T-helper 1 cell (primary cell): Measurements from ENCODE around the gene ZBTB44.
"Not testable (repeated sequence)": the region's sequence is repeated elsewhere in the genome, so short reads cannot be mapped to it uniquely, and the experiment has no call there.

Source experiments
- DNase-seq, 5 donors: peaks; one replicate each; pipeline ENCODE4 v3.0.0-alpha.2; 2012 to 2020
- total RNA-seq, 4 donors: gene quantifications; one replicate each; lab custom pipeline; 2026; lab: John Stamatoyannopoulos, UW

ZBTB44 gene, protein sequence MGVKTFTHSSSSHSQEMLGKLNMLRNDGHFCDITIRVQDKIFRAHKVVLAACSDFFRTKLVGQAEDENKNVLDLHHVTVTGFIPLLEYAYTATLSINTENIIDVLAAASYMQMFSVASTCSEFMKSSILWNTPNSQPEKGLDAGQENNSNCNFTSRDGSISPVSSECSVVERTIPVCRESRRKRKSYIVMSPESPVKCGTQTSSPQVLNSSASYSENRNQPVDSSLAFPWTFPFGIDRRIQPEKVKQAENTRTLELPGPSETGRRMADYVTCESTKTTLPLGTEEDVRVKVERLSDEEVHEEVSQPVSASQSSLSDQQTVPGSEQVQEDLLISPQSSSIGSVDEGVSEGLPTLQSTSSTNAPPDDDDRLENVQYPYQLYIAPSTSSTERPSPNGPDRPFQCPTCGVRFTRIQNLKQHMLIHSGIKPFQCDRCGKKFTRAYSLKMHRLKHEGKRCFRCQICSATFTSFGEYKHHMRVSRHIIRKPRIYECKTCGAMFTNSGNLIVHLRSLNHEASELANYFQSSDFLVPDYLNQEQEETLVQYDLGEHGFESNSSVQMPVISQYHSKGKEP
- total RNA-seq: 86.3 to 95.9 (median 88.5) reads per million in 4 donors

GRCh38 chr11:130314750-130315285 is at the start of gene ZBTB44:
Gene ZBTB44 (minus strand): TSS chr11:130314917. CDS start chr11:130261873, 53,044 bp downstream.
- DNase-seq: peak; percentile 82 to 90 (median 88)

- DNase-seq: no peak
Observed at GRCh38 chr11:130359419-130359818, 44.7 kb upstream of the ZBTB44 start.

- DNase-seq: no peak
Observed at GRCh38 chr11:130358398-130358797, 43.7 kb upstream of the ZBTB44 start.

- DNase-seq: no peak
Observed at GRCh38 chr11:130347261-130347660, 32.5 kb upstream of the ZBTB44 start.

GRCh38 chr11:130344841-130345240 is 30.1 kb upstream of the ZBTB44 start:
- DNase-seq: no peak

- peak in 1 of 5 donors; percentile 85 for DNase-seq
Observed at GRCh38 chr11:130340671-130341319, 26.1 kb upstream of the ZBTB44 start.

- no peak for DNase-seq
Observed at GRCh38 chr11:130338667-130339066, 23.9 kb upstream of the ZBTB44 start.

- no peak for DNase-seq
Observed at GRCh38 chr11:130337281-130338089, 22.8 kb upstream of the ZBTB44 start.

DNA sequence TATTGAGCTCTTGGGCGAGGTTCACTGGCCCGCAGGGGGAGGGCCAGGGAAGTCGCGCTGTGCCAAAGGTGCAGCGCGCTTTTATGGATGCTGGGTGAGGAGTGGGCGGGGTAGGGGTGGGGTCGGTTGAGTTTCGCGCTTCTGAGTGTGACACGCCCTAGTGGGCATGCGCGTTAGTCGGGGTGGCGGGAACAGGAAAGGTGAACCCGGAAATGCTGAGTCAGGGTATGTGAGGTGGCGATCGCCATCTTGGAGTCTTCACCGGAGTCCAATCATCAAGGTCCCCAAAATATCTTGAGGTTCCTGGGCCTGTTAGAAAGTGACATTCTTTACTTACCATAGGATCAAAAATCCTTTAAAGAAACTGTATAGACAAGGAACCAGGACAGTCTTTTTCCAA is 16.7 kb upstream of the ZBTB44 start:
- DNase-seq: not testable (repeated sequence)

GRCh38 chr11:130330101-130330684 is 15.5 kb upstream of the ZBTB44 start:
- no peak for DNase-seq

DNA sequence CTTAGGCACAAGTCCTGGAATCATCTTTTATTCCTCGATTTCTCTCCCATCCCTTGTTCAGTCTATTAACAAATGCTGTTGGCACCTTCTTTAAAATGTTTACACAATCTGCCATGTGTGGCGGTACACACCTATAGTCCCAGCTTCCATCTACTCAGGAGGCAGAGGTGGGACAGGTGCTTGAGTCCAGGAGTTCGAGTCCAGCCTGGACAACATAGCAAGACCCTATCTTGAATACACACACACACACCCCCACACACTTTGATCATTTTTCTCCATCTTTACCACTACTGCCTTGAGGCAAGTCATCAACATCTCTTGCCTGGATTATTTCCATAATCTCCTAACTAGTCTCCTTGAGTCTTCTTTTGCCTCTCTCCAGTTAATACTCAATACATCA is 13.7 kb upstream of the ZBTB44 start:
- DNase-seq: no peak

DNA sequence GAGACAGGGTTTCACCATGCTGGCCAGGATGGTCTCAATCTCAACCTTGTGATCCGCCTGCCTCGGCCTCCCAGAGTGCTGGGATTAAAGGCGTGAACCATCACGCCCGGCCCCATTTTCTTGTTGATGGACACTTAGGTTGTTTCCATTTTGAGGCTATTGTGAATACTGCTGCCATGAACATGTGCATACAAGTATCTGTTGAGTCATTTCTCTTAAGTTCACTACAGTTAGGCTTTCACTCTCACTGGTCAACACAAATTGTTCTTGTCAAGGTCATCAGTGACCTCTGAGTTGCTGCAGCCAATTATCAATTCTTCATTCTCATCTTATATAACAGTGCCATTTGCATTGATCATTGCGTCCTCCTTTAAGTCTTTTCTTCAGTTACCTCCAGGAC is 13.0 kb upstream of the ZBTB44 start:
- DNase-seq: no peak

- no peak for DNase-seq
Observed at GRCh38 chr11:130325691-130326090, 11.0 kb upstream of the ZBTB44 start.

DNA sequence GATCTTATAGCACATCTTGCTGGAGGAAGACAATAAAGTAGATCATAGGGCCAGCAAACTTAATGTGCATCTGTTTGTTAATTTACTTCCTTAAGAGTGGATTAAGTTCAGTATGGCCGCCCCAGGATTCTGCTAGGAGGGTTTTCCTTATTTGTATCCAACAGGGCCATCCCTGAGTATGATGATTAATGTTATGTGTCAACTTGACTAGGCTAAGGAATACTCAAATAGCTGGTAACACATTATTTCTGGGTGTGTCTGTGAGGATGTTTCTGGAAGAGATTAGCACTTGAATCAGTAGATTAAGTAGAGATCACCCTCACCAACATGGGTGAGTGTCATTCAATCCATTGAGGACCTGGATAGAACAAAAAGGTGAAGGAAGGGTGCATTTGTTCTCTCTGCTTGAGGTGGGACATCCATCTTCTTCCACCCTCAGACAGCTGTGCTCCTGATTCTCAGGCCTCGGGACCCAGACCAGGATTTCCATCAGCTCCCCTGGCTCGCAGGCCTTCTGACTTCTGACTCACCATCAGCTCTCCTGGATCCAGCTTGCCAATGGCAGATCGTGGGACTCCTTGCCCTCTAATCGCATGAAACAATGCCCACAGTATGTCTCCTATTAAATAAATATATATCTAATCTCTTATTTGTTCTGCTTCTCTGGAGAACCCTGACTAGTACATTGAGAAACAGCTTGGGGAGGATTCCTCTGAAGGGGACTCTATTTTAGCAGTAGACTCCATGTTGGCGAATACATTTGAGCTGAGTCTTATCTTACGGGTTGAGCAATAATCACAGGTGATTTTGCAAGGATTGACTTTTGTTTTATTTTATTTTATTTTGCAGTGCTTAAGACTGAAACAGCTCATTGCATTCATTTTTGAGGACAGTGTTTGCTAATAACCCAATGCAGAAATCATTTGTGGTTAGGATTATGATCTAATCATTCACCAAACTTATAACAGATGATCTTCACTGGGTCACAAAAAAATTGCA is 9.0 kb upstream of the ZBTB44 start:
- DNase-seq: no peak

DNA sequence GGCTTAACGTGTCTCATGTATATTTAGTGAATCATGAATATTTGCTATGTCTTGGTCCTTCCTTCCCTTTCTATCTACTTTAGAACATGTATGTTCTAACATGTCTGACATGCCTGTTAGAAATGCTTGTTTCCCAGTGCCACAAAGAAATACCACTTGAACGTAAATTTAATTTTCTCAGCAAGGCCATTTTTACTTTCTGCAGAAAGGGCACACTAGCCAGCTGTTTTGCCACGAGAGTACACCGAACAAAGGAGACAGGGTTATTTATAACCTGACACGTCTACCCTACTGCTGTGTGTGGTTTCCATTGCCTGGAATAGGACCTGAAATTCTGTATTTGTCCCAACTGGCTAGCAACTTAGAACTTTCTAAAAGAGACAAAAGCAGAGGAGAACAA is 7.4 kb upstream of the ZBTB44 start:
- no peak for DNase-seq

GRCh38 chr11:130318031-130318673 is 3.4 kb upstream of the ZBTB44 start:
- DNase-seq: no peak

DNA sequence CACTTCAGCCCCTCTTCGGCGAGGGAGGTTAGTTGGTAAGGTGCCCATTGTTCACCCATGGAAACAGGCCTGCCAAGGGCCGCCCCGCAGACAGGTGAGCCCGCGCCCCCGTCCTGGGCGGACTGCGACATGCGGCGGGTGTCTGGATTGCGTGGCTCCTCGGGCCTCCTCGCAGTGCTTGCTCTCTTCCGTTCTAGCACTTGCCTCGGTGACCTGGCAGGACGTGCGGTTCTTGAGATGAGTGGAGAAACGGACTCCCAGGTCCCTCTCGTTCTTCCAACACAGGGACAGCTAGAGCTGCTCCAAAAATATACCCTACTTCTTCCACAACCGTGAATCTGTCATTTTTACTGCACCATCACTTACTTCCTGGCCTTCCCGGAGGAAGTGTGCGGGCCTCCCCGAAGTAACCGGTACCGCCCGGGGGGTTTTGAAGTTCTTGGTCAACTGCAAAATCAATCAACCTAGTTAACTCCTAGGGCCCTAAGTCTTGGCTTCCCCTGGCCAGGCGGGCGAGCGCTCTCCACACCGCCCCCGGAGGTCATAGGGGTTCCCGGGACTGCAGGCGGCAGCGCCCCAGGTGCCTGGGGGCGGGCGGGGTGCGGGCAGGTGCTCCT is 745 bp upstream of the ZBTB44 start:
- peak; percentile 19 to 73 (median 45) for DNase-seq

DNA sequence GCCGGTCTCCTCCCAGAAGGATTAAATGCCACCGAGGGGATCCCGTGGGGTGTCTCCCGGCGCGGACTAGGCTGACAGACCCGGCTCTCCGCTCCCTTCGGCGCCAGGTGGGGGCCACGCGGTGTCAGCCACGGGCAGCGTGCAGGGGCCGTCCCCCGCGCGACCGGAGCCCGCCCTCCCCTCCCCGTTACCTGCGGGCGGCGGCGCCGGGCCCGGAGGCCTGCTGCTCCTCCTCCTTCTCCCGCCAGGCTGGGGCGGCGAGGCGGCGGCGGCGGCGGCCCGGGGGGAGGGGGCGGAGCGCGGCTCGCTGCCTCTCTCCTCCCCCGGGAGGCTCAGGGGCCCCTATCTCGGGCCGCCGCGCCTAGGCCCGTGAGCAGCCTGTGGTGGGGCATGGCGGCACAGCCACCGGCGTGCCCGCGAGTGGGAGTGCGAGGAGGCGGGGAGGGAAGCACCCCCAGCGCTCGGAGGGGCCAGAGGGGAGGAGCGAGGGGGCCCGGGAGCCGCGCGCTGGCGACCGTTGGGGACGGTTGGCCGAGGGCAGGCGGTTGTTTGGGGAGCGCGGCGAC is 450 bp downstream of the ZBTB44 start:
- DNase-seq: peak; percentile 47 to 74 (median 59)

- DNase-seq: peak in 1 of 5 donors; percentile 27
Observed at GRCh38 chr11:130313383-130314183, 1.1 kb downstream of the ZBTB44 start.
